SU-DHL-6 (cell line): ENCODE results near the gene PRSS48.

ENCODE experiments used
- H2AFZ ChIP-seq: fragments of 200-600 bp; sonication (generic); 2 replicates; pipeline ENCODE4 v1.6.1; 2014; ENCODE audit warnings: low read depth, mild to moderate bottlenecking, moderate library complexity, mixed read lengths, antibody characterized with exemption, low read length; ENCODE audit not compliant: severe bottlenecking
- H3F3A ChIP-seq: fragments of 200-600 bp; shearing (Covaris generic); 2 replicates; pipeline ENCODE4 v1.6.0; 2016; ENCODE audit warnings: antibody characterized with exemption, mild to moderate bottlenecking; ENCODE audit not compliant: insufficient read depth
- H3K27ac ChIP-seq: fragments of 200-600 bp; sonication (generic); 2 replicates; pipeline ENCODE4 v1.5.1; 2016; ENCODE audit warnings: low read depth, mild to moderate bottlenecking, low read length, moderate library complexity, mixed read lengths
- H3K27me3 ChIP-seq: fragments of 200-600 bp; sonication (generic), shearing (Covaris generic); 2 replicates; pipeline ENCODE4 v1.6.0; 2014; ENCODE audit warnings: mild to moderate bottlenecking, low read length
- H3K36me3 ChIP-seq: fragments of 200-600 bp; sonication (generic); 2 replicates; pipeline ENCODE4 v1.6.1; 2014; ENCODE audit warnings: mild to moderate bottlenecking, low read length, mixed read lengths
- H3K4me2 ChIP-seq: fragments of 300-600, 200-600 bp; shearing (Covaris generic), sonication (generic); 2 replicates; pipeline ENCODE4 v1.6.0; 2014; ENCODE audit warnings: low read length, low read depth, mild to moderate bottlenecking; ENCODE audit not compliant: poor library complexity, severe bottlenecking
- H3K4me3 ChIP-seq: fragments of 200-600 bp; sonication (generic); 2 replicates; pipeline ENCODE4 v1.5.1; 2014; ENCODE audit warnings: antibody characterized with exemption, low read length, mild to moderate bottlenecking, mixed read lengths; ENCODE audit not compliant: insufficient read depth, poor library complexity, severe bottlenecking
- H3K79me2 ChIP-seq: fragments of 200-600 bp; sonication (generic); 2 replicates; pipeline ENCODE4 v1.6.1; 2014; ENCODE audit warnings: mild to moderate bottlenecking, low read length, moderate library complexity; ENCODE audit not compliant: insufficient read depth
- H3K9ac ChIP-seq: fragments of 200-600 bp; sonication (generic); 2 replicates; pipeline ENCODE4 v1.7.0; 2014; ENCODE audit warnings: mild to moderate bottlenecking, low read length
- H3K9me2 ChIP-seq: fragments of 200-600 bp; sonication (generic); replicated peaks from 2 replicates; pipeline ENCODE4 v1.6.1; 2014; ENCODE audit warnings: low read length; ENCODE audit not compliant: insufficient read depth
- H3K9me3 ChIP-seq: fragments of 200-600 bp; sonication (generic); 2 replicates; pipeline ENCODE4 v1.6.1; 2014; ENCODE audit warnings: low read length, mixed read lengths; ENCODE audit not compliant: insufficient read depth
- H4K20me1 ChIP-seq: fragments of 200-600 bp; sonication (generic); 2 replicates; pipeline ENCODE4 v1.6.1; 2014; ENCODE audit warnings: low read depth, mild to moderate bottlenecking, antibody characterized with exemption, low read length, moderate library complexity, mixed read lengths
- CTCF ChIP-seq: fragments of 200-600 bp; sonication (generic); IDR thresholded peaks from one replicate; pipeline ENCODE4 v1.5.1; 2017; ENCODE audit warnings: antibody characterized with exemption, mild to moderate bottlenecking, low read length, moderate library complexity; ENCODE audit not compliant: insufficient read depth, poor library complexity, severe bottlenecking
- EZH2phosphoT487 ChIP-seq: fragments of 200-600 bp; sonication (generic), shearing (Covaris generic); conservative IDR thresholded peaks from 2 replicates; pipeline ENCODE4 v1.6.1; 2018; ENCODE audit warnings: mild to moderate bottlenecking, antibody characterized with exemption, low read length, moderate library complexity, mixed read lengths

Gene PRSS48

GRCh38 chr4:151316645-151317044, 39.7 kb downstream of the PRSS48 start:
- H3F3A ChIP-seq = no peaks in the 10 kb centered on the region
- H3K4me2 ChIP-seq = no peak overlapping the region
- H3K27ac ChIP-seq = no peak overlapping the region
- H2AFZ ChIP-seq = no peak overlapping the region
- TF ChIP-seq EZH2phosphoT487 (no peak), CTCF (no peak)
- no peaks in the 10 kb centered on the region for H3K36me3 ChIP-seq
- H3K4me3 ChIP-seq = no peak overlapping the region
- H3K79me2 ChIP-seq = no peaks in the 10 kb centered on the region
- no peaks in the 10 kb centered on the region for H3K27me3 ChIP-seq
- no peaks in the 10 kb centered on the region for H3K9me2 ChIP-seq
- H4K20me1 ChIP-seq = no peaks in the 10 kb centered on the region
- no peaks in the 10 kb centered on the region for H3K9me3 ChIP-seq
- no peak overlapping the region for H3K9ac ChIP-seq

- TF ChIP-seq EZH2phosphoT487 = no peak
- no peak for TF ChIP-seq CTCF
- H3K27me3 ChIP-seq = no peaks in the 10 kb centered on the region
- no peak overlapping the region for H2AFZ ChIP-seq
- no peaks in the 10 kb centered on the region for H3K36me3 ChIP-seq
- H3K9me3 ChIP-seq = no peaks in the 10 kb centered on the region
- H3F3A ChIP-seq = no peaks in the 10 kb centered on the region
- H3K9ac ChIP-seq = no peak overlapping the region
- no peak overlapping the region for H3K4me3 ChIP-seq
- H4K20me1 ChIP-seq = no peaks in the 10 kb centered on the region
- no peak overlapping the region for H3K27ac ChIP-seq
- no peaks in the 10 kb centered on the region for H3K79me2 ChIP-seq
- H3K4me2 ChIP-seq = no peak overlapping the region
- H3K9me2 ChIP-seq = no peaks in the 10 kb centered on the region
These were observed 41.5 kb downstream of the PRSS48 start for GRCh38 chr4:151318307-151319006.

GRCh38 chr4:151319490-151319889, 42.5 kb downstream of the PRSS48 start:
- Histone ChIP-seq H3K9ac (no peak overlapping the region), H3K27me3 (no peaks in the 10 kb centered on the region), H3F3A (no peaks in the 10 kb centered on the region), H2AFZ (no peak overlapping the region), H3K9me3 (no peaks in the 10 kb centered on the region), H3K27ac (no peak overlapping the region), H4K20me1 (no peaks in the 10 kb centered on the region), H3K9me2 (no peaks in the 10 kb centered on the region), H3K4me2 (no peak overlapping the region), H3K36me3 (no peaks in the 10 kb centered on the region), H3K4me3 (no peak overlapping the region), H3K79me2 (no peaks in the 10 kb centered on the region)
- TF ChIP-seq CTCF (no peak), EZH2phosphoT487 (no peak)
